ENCODE results near the gene UBTFL1. TPM values are rescaled to one million over a fixed set of nuclear protein-coding genes. Genes with fewer than 3 reads are reported as not detected.
"Not testable (repeated sequence)": the region's sequence is repeated elsewhere in the genome, so short reads cannot be mapped to it uniquely, and the experiment has no call there.

UBTFL1 gene, protein sequence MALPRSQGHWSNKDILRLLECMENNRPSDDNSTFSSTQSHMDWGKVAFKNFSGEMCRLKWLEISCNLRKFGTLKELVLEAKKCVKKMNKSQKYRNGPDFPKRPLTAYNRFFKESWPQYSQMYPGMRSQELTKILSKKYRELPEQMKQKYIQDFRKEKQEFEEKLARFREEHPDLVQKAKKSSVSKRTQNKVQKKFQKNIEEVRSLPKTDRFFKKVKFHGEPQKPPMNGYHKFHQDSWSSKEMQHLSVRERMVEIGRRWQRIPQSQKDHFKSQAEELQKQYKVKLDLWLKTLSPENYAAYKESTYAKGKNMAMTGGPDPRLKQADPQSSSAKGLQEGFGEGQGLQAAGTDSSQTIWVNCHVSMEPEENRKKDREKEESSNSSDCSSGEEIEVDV
- not detected in 2 replicates for total RNA-seq
- long read RNA-seq, result 0 reads

GRCh38 chr11:90085650-90086049 lies at the start of gene UBTFL1:
Gene UBTFL1, plus strand, starts transcription at chr11:90085950. Its CDS starts 0 bp downstream, at chr11:90085950.
- H3K4me1 Mint-ChIP-seq (ENCODE audit: unreplicated experiment); H3K36me3 Mint-ChIP-seq (ENCODE audit: unreplicated experiment); H3K27ac Mint-ChIP-seq (ENCODE audit: unreplicated experiment); H3K9me3 Mint-ChIP-seq (ENCODE audit: unreplicated experiment); H3K4me3 Mint-ChIP-seq (ENCODE audit: unreplicated experiment); DNase-seq (ENCODE audit: extremely low spot score, unreplicated experiment); H3K27me3 Mint-ChIP-seq (ENCODE audit: unreplicated experiment): not testable (repeated sequence)

DNA sequence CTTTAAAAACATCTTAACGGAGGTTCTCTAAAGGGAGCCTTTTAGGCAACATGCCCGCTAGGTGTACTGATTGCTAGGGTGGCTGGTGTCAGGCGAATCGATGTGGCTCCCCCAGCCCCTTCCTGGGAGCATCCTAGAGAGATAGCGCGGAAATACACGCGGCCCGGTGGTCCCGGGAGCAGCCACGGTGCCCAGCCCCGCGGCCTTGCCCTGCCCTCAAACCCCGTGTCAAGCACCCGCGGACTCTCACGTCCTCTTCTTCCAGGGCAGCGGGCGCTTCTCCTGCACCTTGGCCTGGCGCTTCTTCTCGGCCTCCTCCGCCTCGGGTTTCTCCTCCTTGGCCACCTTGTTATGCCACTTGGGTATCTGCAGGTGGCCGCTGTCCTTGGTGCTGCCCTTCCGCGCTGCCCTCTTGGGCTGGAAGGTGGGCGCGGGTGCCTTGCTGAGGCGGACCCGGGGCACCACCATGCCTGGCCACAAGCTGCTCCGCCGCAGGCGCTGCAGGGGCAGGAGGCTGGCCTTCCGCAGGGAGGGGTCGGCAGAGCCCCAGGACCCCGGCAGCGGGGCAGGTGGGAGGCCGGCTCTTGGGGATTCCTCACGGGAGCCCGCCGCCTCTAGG lies 34.0 kb upstream of the UBTFL1 start:
- not testable (repeated sequence) for H3K4me1 Mint-ChIP-seq (ENCODE audit: unreplicated experiment); H3K9me3 Mint-ChIP-seq (ENCODE audit: unreplicated experiment); H3K4me3 Mint-ChIP-seq (ENCODE audit: unreplicated experiment)

DNA sequence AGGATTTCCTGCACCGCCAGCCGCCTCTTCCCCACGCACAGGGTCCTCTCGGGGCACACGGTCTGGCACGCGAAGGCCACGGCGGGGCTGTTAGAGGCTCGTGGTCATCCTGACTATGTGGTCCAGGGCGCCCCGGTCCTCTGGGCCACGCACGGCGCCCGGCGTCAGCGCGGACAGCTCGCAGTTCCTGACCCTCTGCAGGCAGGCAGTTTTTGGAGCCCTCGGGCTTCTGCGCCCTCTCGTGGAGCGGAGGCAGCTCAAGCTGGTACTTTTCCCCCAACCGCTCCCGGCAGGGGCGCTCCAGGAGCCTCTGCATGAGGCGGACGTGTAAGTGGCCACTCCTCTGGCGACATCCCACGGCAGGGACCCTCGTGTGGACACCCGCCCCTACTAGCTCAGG lies 33.4 kb upstream of the UBTFL1 start:
- not testable (repeated sequence) for DNase-seq (ENCODE audit: extremely low spot score, unreplicated experiment); H3K27ac Mint-ChIP-seq (ENCODE audit: unreplicated experiment); H3K36me3 Mint-ChIP-seq (ENCODE audit: unreplicated experiment); H3K9me3 Mint-ChIP-seq (ENCODE audit: unreplicated experiment); H3K4me3 Mint-ChIP-seq (ENCODE audit: unreplicated experiment); H3K27me3 Mint-ChIP-seq (ENCODE audit: unreplicated experiment); H3K4me1 Mint-ChIP-seq (ENCODE audit: unreplicated experiment)

More for the DNA sequence above, 34.0 kb upstream of the UBTFL1 start:
- not testable (repeated sequence) for H3K27me3 Mint-ChIP-seq (ENCODE audit: unreplicated experiment); H3K27ac Mint-ChIP-seq (ENCODE audit: unreplicated experiment); DNase-seq (ENCODE audit: extremely low spot score, unreplicated experiment); H3K36me3 Mint-ChIP-seq (ENCODE audit: unreplicated experiment)

GRCh38 chr11:90053545-90053944 lies 32.2 kb upstream of the UBTFL1 start:
- H3K4me3 Mint-ChIP-seq (ENCODE audit: unreplicated experiment); H3K4me1 Mint-ChIP-seq (ENCODE audit: unreplicated experiment); H3K36me3 Mint-ChIP-seq (ENCODE audit: unreplicated experiment); H3K9me3 Mint-ChIP-seq (ENCODE audit: unreplicated experiment); H3K27ac Mint-ChIP-seq (ENCODE audit: unreplicated experiment); DNase-seq (ENCODE audit: extremely low spot score, unreplicated experiment); H3K27me3 Mint-ChIP-seq (ENCODE audit: unreplicated experiment): not testable (repeated sequence)

- not testable (repeated sequence) for H3K4me1 Mint-ChIP-seq (ENCODE audit: unreplicated experiment); H3K36me3 Mint-ChIP-seq (ENCODE audit: unreplicated experiment); H3K9me3 Mint-ChIP-seq (ENCODE audit: unreplicated experiment); DNase-seq (ENCODE audit: extremely low spot score, unreplicated experiment); H3K27ac Mint-ChIP-seq (ENCODE audit: unreplicated experiment); H3K27me3 Mint-ChIP-seq (ENCODE audit: unreplicated experiment); H3K4me3 Mint-ChIP-seq (ENCODE audit: unreplicated experiment)
Measured at GRCh38 chr11:90088731-90089130, 3.0 kb downstream of the UBTFL1 start.

GRCh38 chr11:90095230-90095924 lies 9.6 kb downstream of the UBTFL1 start:
- H3K27ac Mint-ChIP-seq (ENCODE audit: unreplicated experiment); H3K36me3 Mint-ChIP-seq (ENCODE audit: unreplicated experiment); H3K27me3 Mint-ChIP-seq (ENCODE audit: unreplicated experiment); H3K9me3 Mint-ChIP-seq (ENCODE audit: unreplicated experiment); H3K4me3 Mint-ChIP-seq (ENCODE audit: unreplicated experiment); H3K4me1 Mint-ChIP-seq (ENCODE audit: unreplicated experiment); DNase-seq (ENCODE audit: extremely low spot score, unreplicated experiment): not testable (repeated sequence)

GRCh38 chr11:90098261-90098660 lies 12.5 kb downstream of the UBTFL1 start:
- H3K27ac Mint-ChIP-seq (ENCODE audit: unreplicated experiment); H3K27me3 Mint-ChIP-seq (ENCODE audit: unreplicated experiment); H3K36me3 Mint-ChIP-seq (ENCODE audit: unreplicated experiment); H3K9me3 Mint-ChIP-seq (ENCODE audit: unreplicated experiment); H3K4me3 Mint-ChIP-seq (ENCODE audit: unreplicated experiment); DNase-seq (ENCODE audit: extremely low spot score, unreplicated experiment); H3K4me1 Mint-ChIP-seq (ENCODE audit: unreplicated experiment): not testable (repeated sequence)

- Mint-ChIP-seq H3K27ac (ENCODE audit: unreplicated experiment) (no peak overlapping the region), H3K4me1 (ENCODE audit: unreplicated experiment) (no peaks in the 10 kb centered on the region), H3K4me3 (ENCODE audit: unreplicated experiment) (no peak overlapping the region), H3K9me3 (ENCODE audit: unreplicated experiment) (no peaks in the 10 kb centered on the region), H3K27me3 (ENCODE audit: unreplicated experiment) (peaks cover 10% of the 10 kb centered on the region), H3K36me3 (ENCODE audit: unreplicated experiment) (no peaks in the 10 kb centered on the region)
- TF ChIP-seq, protein P1, sequence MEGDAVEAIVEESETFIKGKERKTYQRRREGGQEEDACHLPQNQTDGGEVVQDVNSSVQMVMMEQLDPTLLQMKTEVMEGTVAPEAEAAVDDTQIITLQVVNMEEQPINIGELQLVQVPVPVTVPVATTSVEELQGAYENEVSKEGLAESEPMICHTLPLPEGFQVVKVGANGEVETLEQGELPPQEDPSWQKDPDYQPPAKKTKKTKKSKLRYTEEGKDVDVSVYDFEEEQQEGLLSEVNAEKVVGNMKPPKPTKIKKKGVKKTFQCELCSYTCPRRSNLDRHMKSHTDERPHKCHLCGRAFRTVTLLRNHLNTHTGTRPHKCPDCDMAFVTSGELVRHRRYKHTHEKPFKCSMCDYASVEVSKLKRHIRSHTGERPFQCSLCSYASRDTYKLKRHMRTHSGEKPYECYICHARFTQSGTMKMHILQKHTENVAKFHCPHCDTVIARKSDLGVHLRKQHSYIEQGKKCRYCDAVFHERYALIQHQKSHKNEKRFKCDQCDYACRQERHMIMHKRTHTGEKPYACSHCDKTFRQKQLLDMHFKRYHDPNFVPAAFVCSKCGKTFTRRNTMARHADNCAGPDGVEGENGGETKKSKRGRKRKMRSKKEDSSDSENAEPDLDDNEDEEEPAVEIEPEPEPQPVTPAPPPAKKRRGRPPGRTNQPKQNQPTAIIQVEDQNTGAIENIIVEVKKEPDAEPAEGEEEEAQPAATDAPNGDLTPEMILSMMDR (IDR thresholded peaks at IDR 0.05), result no peak
- DNase-seq (ENCODE audit: extremely low spot score, unreplicated experiment), result no peak
Measured at GRCh38 chr11:90100431-90100830, 14.7 kb downstream of the UBTFL1 start.

Measured in osteocyte (in vitro differentiated cells).